ENCODE data around the gene ETS1. TPM values are rescaled to one million over a fixed set of nuclear protein-coding genes. Genes with fewer than 3 reads are reported as not detected.
A peak's percentile ranks its signal among the peaks of the same experiment; 100 is the strongest.

ETS1 gene, protein sequence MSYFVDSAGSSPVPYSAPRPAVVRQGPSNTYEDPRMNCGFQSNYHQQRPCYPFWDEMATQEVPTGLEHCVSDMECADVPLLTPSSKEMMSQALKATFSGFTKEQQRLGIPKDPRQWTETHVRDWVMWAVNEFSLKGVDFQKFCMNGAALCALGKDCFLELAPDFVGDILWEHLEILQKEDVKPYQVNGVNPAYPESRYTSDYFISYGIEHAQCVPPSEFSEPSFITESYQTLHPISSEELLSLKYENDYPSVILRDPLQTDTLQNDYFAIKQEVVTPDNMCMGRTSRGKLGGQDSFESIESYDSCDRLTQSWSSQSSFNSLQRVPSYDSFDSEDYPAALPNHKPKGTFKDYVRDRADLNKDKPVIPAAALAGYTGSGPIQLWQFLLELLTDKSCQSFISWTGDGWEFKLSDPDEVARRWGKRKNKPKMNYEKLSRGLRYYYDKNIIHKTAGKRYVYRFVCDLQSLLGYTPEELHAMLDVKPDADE
- total RNA-seq, result 100 to 1,000 TPM; 456 to 467 TPM

DNA sequence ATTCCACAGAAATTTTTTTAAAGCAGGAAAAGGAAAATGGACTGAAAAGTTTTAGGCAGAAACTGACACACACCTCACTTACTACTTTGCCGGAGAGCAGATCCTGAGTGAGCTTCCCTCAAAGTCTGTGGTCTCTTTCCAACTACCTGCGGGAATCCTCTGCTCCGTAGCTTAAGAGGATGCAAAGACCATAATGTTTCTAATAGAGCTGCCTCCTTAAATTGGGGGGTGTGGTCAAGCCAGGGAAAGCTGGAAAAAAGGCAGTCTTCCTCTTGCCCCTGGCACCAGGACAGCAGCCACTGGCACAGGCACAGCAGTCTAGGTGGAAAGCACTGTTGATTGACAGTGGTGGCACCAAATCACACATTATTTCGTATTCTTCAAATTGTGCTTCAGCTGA, at the start of gene ETS1:
Gene ETS1, minus strand, starts transcription at position 144 of the 400 bp plus-strand sequence. CDS start 14,428 bp downstream, outside the sequence.
- Mint-ChIP-seq H3K27me3 (ENCODE audit: low read depth) (peaks cover 7% of the 10 kb centered on the region), H3K4me1 (ENCODE audit: low read depth) (peaks cover 10% of the 10 kb centered on the region), H3K9me3 (ENCODE audit: insufficient read depth) (no peaks in the 10 kb centered on the region), H3K4me3 (no peak within 1 kb of the TSS), H3K36me3 (ENCODE audit: low read depth) (no peaks in the 10 kb centered on the region), H3K27ac (no peak within 1 kb of the TSS)
- no peak for ATAC-seq
- DNase-seq, result no peak
- ChIA-PET CTCF (no interaction called here), POLR2A (no interaction called here)

DNA sequence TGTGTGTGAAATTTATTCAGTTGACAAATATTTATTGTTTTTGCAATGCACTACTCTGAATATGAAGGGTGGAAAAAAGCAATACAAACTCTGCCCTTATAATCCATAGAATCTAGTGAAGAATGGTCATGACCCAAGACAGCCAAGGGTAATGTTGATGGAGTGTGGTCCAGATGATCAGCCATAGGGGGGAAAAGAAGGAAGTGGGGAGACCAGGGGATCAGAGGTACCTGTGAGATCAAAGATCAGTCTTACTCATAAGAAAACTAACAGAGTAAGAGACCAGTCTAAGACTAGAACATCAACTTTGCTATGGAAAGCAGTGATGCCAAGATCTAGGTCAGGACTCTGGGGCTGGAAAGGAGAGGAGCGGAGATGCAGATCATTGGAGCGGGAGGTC, 47.0 kb upstream of the ETS1 start:
- DNase-seq (no peak), ATAC-seq (no peak)
- ChIA-PET POLR2A (no interaction called here), CTCF (interaction anchor here (1.4 to 7.7 kb wide), 11 partner anchors 109 to 475 kb away, joined by 3 to 247 read pairs (median 118); no protein-coding TSS in a partner anchor)
- H3K9me3 Mint-ChIP-seq (ENCODE audit: insufficient read depth), result no peaks in the 10 kb centered on the region
- H3K4me1 Mint-ChIP-seq (ENCODE audit: low read depth), result peaks cover 40% of the 10 kb centered on the region
- no peak overlapping the region for H3K4me3 Mint-ChIP-seq
- H3K27me3 Mint-ChIP-seq (ENCODE audit: low read depth), result peaks cover 5% of the 10 kb centered on the region
- H3K27ac Mint-ChIP-seq, result no peak overlapping the region
- no peaks in the 10 kb centered on the region for H3K36me3 Mint-ChIP-seq (ENCODE audit: low read depth)

GRCh38 chr11:128633384-128633965, 46.1 kb upstream of the ETS1 start:
- Mint-ChIP-seq H3K4me1 (ENCODE audit: low read depth) (peaks cover 49% of the 10 kb centered on the region), H3K27ac (no peak overlapping the region), H3K4me3 (no peak overlapping the region), H3K9me3 (ENCODE audit: insufficient read depth) (no peaks in the 10 kb centered on the region), H3K27me3 (ENCODE audit: low read depth) (peaks cover 2% of the 10 kb centered on the region), H3K36me3 (ENCODE audit: low read depth) (no peaks in the 10 kb centered on the region)
- ATAC-seq (no peak), DNase-seq (no peak)
- CTCF ChIA-PET, result interaction anchor here (1.0 to 7.7 kb wide), 24 partner anchors 26 to 474 kb away, joined by 3 to 247 read pairs (median 37); no protein-coding TSS in a partner anchor
- POLR2A ChIA-PET, result interaction anchor here (0.6 to 17.9 kb wide), 4 partner anchors 113 to 308 kb away, joined by 3 to 565 read pairs (median 22); no protein-coding TSS in a partner anchor

- Mint-ChIP-seq H3K4me3 (no peak overlapping the region), H3K36me3 (ENCODE audit: low read depth) (no peaks in the 10 kb centered on the region), H3K27me3 (ENCODE audit: low read depth) (peaks cover 2% of the 10 kb centered on the region), H3K27ac (no peak overlapping the region), H3K4me1 (ENCODE audit: low read depth) (peaks cover 53% of the 10 kb centered on the region), H3K9me3 (ENCODE audit: insufficient read depth) (no peaks in the 10 kb centered on the region)
- CTCF ChIA-PET, result interaction anchor here (0.5 to 7.7 kb wide), 71 partner anchors 14 to 600 kb away, joined by 3 to 247 read pairs (median 5); no protein-coding TSS in a partner anchor
- ATAC-seq, result no peak
- POLR2A ChIA-PET, result interaction anchor here (0.5 to 17.9 kb wide), 9 partner anchors 61 to 458 kb away, joined by 3 to 565 read pairs (median 6); partner anchors contain the start of gene FLI1
- peak; percentile 69 for DNase-seq
These were observed 44.9 kb upstream of the ETS1 start for GRCh38 chr11:128632141-128632791.

DNA sequence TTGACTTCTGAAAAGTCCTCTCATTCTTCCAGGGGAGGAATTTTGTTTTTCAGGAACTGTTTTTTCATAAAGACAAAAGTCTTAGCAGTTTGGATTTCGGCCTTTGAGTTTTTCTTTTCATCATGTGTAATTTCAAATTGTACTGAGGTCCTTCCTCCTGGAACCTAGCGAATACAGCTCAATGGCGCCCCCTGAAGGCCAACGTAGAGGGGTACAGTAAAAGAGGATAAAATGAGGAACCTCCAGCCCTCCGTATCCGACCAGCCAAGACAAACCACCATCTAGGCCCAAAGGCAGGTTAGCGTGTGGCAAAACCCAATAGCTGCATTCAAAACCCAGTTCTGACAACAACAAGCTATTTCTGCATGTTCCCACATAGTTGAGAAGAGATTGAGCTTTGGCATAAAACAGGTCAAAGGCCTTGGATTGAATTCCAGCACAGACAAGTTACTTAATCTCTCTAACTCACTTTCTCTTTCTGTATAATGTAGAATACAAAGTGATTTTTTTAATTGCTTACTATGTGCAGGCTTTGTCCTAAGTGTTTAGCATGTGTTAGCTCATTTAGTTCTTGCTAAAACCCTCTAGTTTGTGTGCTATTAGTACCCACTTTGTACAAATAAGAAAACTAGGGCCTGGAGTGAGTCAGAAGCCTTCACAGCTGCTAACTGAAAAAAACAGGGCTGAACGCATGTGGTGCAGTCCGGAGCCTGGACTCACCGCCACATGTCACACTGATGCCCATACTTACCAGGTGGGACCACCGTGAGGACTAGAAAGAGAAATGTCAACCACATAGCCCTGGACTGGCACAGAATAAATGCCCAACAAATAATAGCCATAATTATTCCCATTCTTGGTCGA, 43.2 kb upstream of the ETS1 start:
- peak overlapping the region; percentile 84 for H3K27ac Mint-ChIP-seq
- POLR2A ChIA-PET, result interaction anchor here (0.6 to 17.9 kb wide), 16 partner anchors 20 to 340 kb away, joined by 3 to 565 read pairs (median 4); partner anchors contain the start of gene FLI1
- H3K4me1 Mint-ChIP-seq (ENCODE audit: low read depth), result peaks cover 69% of the 10 kb centered on the region
- H3K36me3 Mint-ChIP-seq (ENCODE audit: low read depth), result peaks cover 4% of the 10 kb centered on the region
- no peaks in the 10 kb centered on the region for H3K9me3 Mint-ChIP-seq (ENCODE audit: insufficient read depth)
- ATAC-seq, result peak; percentile 78
- peak overlapping the region; percentile 72 for H3K4me3 Mint-ChIP-seq
- DNase-seq, result peak; percentile 95
- peaks cover under 1% of the 10 kb centered on the region for H3K27me3 Mint-ChIP-seq (ENCODE audit: low read depth)
- CTCF ChIA-PET, result interaction anchor here (0.6 to 7.7 kb wide), 61 partner anchors 9 to 598 kb away, joined by 3 to 247 read pairs (median 6); partner anchors contain the start of gene FLI1

DNA sequence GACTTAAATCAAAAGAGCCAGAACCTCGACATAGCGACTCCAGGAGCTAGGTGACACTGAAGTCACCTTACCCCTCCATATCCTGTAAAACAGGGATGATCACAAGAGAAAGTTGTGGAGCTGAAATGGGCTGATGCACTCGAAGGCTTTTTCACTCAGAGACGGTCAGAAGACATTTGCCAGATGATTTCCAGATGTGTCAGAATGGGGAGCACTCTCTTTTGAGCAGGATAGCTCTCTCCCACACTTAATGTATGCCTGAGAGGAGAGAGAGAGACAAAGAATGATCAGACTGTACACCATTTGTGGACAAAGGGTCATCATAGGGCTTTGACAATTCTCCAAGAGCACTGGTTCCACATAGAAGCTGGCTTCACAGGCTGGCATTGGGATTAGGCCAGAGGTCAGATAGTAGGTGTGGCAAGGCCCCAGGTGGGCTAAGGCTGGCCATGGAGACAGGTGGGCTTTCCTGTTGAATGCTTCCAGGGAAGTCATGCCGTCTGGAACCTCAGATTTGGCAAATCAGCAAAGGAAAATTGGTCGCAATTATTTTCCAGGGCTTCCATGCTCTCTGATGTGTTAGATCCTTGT, 42.3 kb upstream of the ETS1 start:
- Mint-ChIP-seq H3K9me3 (ENCODE audit: insufficient read depth) (no peaks in the 10 kb centered on the region), H3K27ac (peak overlapping the region; percentile 84), H3K4me1 (ENCODE audit: low read depth) (peaks cover 78% of the 10 kb centered on the region), H3K27me3 (ENCODE audit: low read depth) (no peaks in the 10 kb centered on the region), H3K36me3 (ENCODE audit: low read depth) (peaks cover 6% of the 10 kb centered on the region), H3K4me3 (peak overlapping the region; percentile 60)
- CTCF ChIA-PET, result interaction anchor here (0.7 to 7.7 kb wide), 43 partner anchors 8 to 470 kb away, joined by 3 to 247 read pairs (median 7); no protein-coding TSS in a partner anchor
- POLR2A ChIA-PET, result interaction anchor here (0.6 to 17.9 kb wide), 16 partner anchors 19 to 591 kb away, joined by 3 to 565 read pairs (median 4); no protein-coding TSS in a partner anchor
- ATAC-seq (no peak), DNase-seq (no peak)

- Mint-ChIP-seq H3K27ac (peak overlapping the region; percentile 84), H3K4me3 (peak overlapping the region; percentile 60), H3K27me3 (ENCODE audit: low read depth) (no peaks in the 10 kb centered on the region), H3K9me3 (ENCODE audit: insufficient read depth) (no peaks in the 10 kb centered on the region), H3K36me3 (ENCODE audit: low read depth) (peaks cover 7% of the 10 kb centered on the region), H3K4me1 (ENCODE audit: low read depth) (peaks cover 84% of the 10 kb centered on the region)
- no peak for ATAC-seq
- no peak for DNase-seq
- ChIA-PET CTCF (interaction anchor here (0.6 to 7.7 kb wide), 30 partner anchors 10 to 596 kb away, joined by 3 to 247 read pairs (median 6); no protein-coding TSS in a partner anchor), POLR2A (interaction anchor here (0.6 to 17.9 kb wide), 17 partner anchors 18 to 434 kb away, joined by 3 to 565 read pairs (median 5); no protein-coding TSS in a partner anchor)
These were observed 41.3 kb upstream of the ETS1 start for GRCh38 chr11:128628686-128629085.

DNA sequence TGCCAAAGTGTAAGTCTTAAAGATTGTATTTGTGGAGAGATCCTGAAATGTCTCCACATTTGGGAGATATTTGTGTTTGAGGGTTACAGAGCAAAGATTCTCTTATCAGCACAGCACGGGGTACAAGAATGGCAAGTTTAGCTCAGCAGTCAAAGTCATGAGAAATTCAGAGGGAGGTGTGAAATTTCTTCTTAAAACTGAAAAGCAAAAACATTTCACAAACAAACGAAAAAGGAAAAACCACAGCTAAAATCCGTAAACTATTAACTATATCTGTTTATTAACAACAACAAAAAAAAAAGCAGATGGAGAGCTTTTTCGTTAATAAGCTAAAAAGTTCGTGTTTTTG, 40.9 kb upstream of the ETS1 start:
- H3K27me3 Mint-ChIP-seq (ENCODE audit: low read depth), result no peaks in the 10 kb centered on the region
- ChIA-PET CTCF (interaction anchor here (0.6 to 7.7 kb wide), 25 partner anchors 10 to 596 kb away, joined by 3 to 247 read pairs (median 9); no protein-coding TSS in a partner anchor), POLR2A (interaction anchor here (0.6 to 17.9 kb wide), 17 partner anchors 10 to 589 kb away, joined by 3 to 565 read pairs (median 5); no protein-coding TSS in a partner anchor)
- no peak for ATAC-seq
- H3K4me1 Mint-ChIP-seq (ENCODE audit: low read depth), result peaks cover 88% of the 10 kb centered on the region
- H3K9me3 Mint-ChIP-seq (ENCODE audit: insufficient read depth), result no peaks in the 10 kb centered on the region
- peak overlapping the region; percentile 60 for H3K4me3 Mint-ChIP-seq
- DNase-seq, result no peak
- H3K36me3 Mint-ChIP-seq (ENCODE audit: low read depth), result peaks cover 7% of the 10 kb centered on the region
- H3K27ac Mint-ChIP-seq, result peak overlapping the region; percentile 84

DNA sequence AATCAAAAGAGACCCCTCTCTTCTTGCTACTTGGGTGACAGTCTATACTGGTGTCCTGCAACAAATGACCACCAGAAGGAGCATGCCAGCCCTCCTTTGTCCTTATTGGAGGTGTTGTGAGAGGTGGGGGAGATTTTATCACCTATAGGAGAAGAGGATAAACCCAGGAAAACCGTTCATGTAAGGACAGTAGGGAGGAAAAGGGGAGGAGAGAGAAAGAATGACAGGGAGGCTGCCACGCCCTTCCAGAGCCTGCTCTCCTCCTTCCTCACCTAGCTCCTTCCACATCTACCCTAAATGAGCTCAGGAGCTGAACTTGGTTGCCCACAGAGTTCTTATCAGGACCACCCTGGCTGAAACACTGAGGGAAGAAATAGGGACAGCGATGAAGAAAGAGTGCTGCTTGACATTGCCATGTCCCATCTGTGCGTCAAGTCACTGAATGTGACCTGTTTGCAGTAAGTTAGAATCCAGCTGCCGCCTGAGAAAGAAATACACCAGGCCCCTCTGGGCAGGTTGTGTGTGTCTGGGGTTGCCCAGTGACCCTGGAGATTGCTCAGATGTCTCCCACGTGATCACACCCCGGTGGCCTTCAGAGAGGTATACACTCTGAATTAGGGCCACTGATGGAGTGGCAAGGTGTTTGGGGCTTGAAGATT, 40.4 kb upstream of the ETS1 start:
- peak overlapping the region; percentile 60 for H3K4me3 Mint-ChIP-seq
- DNase-seq (peak; percentile 58), ATAC-seq (peak; percentile 35)
- H3K27me3 Mint-ChIP-seq (ENCODE audit: low read depth), result no peaks in the 10 kb centered on the region
- H3K27ac Mint-ChIP-seq, result peak overlapping the region; percentile 84
- ChIA-PET POLR2A (interaction anchor here (0.6 to 17.9 kb wide), 15 partner anchors 9 to 588 kb away, joined by 3 to 565 read pairs (median 5); no protein-coding TSS in a partner anchor), CTCF (interaction anchor here (0.6 to 7.7 kb wide), 23 partner anchors 11 to 596 kb away, joined by 3 to 247 read pairs (median 11); no protein-coding TSS in a partner anchor)
- peaks cover 7% of the 10 kb centered on the region for H3K36me3 Mint-ChIP-seq (ENCODE audit: low read depth)
- no peaks in the 10 kb centered on the region for H3K9me3 Mint-ChIP-seq (ENCODE audit: insufficient read depth)
- peaks cover 93% of the 10 kb centered on the region for H3K4me1 Mint-ChIP-seq (ENCODE audit: low read depth)

Measured in activated CD8-positive, alpha-beta T cell treated with anti-CD3 and anti-CD28 coated beads, Interleukin-2, amount 10 ng/mL, durations not matched to agents 7 days and 5 days (primary cell).